HepG2 (cell line): ENCODE results near the gene RPS8. TPM values are rescaled to one million over a fixed set of nuclear protein-coding genes. Genes with fewer than 3 reads are reported as not detected.

Source experiments
- ATF1 ChIP-seq: IDR thresholded peaks from 2 replicates; pipeline ENCODE4 v1.6.1; 2016; ENCODE audit warnings: mild to moderate bottlenecking, control low read depth
- FOXK1 ChIP-seq: sonication (generic); formaldehyde crosslinking; IDR thresholded peaks from 2 replicates; pipeline ENCODE4 v1.4.0; 2020; ENCODE audit warnings: low read depth, missing genetic modification reagents, borderline replicate concordance
- FOXM1 ChIP-seq: sonication (generic); formaldehyde crosslinking; IDR thresholded peaks from 2 replicates; pipeline ENCODE4 v1.5.0; 2020; ENCODE audit warnings: missing genetic modification reagents
- HMG20A ChIP-seq: IDR thresholded peaks from 2 replicates; pipeline ENCODE4 v1.6.1; 2016; ENCODE audit warnings: borderline replicate concordance
- KDM6A ChIP-seq: IDR thresholded peaks from 2 replicates; pipeline ENCODE4 v1.6.1; 2016; ENCODE audit warnings: low read depth
- MEIS1 ChIP-seq: sonication (generic); formaldehyde crosslinking; IDR thresholded peaks from 2 replicates; pipeline ENCODE4 v1.9.0; 2021; ENCODE audit warnings: mild to moderate bottlenecking, missing genetic modification reagents, moderate library complexity, borderline replicate concordance
- NBN ChIP-seq: fragments of 450-650 bp; conservative IDR thresholded peaks from 2 replicates; pipeline ENCODE4 v1.6.1; 2017
- NFE2 ChIP-seq: sonication (generic); formaldehyde crosslinking; IDR thresholded peaks from 2 replicates; pipeline ENCODE4 v1.4.0; 2020; ENCODE audit warnings: missing genetic modification reagents
- NPAS2 ChIP-seq: sonication (generic); formaldehyde crosslinking; IDR thresholded peaks from 2 replicates; pipeline ENCODE4 v1.8.0; 2022; ENCODE audit warnings: mild to moderate bottlenecking, missing genetic modification reagents, borderline replicate concordance
- REL ChIP-seq: sonication (generic); formaldehyde crosslinking; conservative IDR thresholded peaks from 2 replicates; pipeline ENCODE4 v1.8.0; 2022; ENCODE audit warnings: mild to moderate bottlenecking, missing genetic modification reagents, moderate library complexity
- SP4 ChIP-seq: sonication (generic); formaldehyde crosslinking; IDR thresholded peaks from 2 replicates; pipeline ENCODE4 v1.8.1; 2023; ENCODE audit warnings: mild to moderate bottlenecking, missing genetic modification reagents
- TBX2 ChIP-seq: sonication (generic); formaldehyde crosslinking; IDR thresholded peaks from 2 replicates; pipeline ENCODE4 v1.5.0; 2020; ENCODE audit warnings: missing genetic modification reagents, mild to moderate bottlenecking, borderline replicate concordance
- TOPORS ChIP-seq: sonication (generic); formaldehyde crosslinking; IDR thresholded peaks from 2 replicates; pipeline ENCODE4 v1.8.0; 2023; ENCODE audit warnings: mild to moderate bottlenecking, missing genetic modification reagents
- ZFP41 ChIP-seq: sonication (generic); formaldehyde crosslinking; IDR thresholded peaks from 2 replicates; pipeline ENCODE4 v1.4.0; 2020; ENCODE audit warnings: mild to moderate bottlenecking, missing genetic modification reagents, borderline replicate concordance
- ZNF143 ChIP-seq: sonication (generic); formaldehyde crosslinking; IDR thresholded peaks from 2 replicates; pipeline ENCODE4 v1.4.0; 2020; ENCODE audit warnings: missing genetic modification reagents
- ZNF230 ChIP-seq: sonication (generic); formaldehyde crosslinking; IDR thresholded peaks from 2 replicates; pipeline ENCODE4 v1.4.0; 2020; ENCODE audit warnings: mild to moderate bottlenecking, missing genetic modification reagents
- ZNF256 ChIP-seq: sonication (generic); formaldehyde crosslinking; conservative IDR thresholded peaks from 2 replicates; pipeline ENCODE4 v1.4.0; 2020; ENCODE audit warnings: missing genetic modification reagents
- ZNF326 ChIP-seq: sonication (generic); formaldehyde crosslinking; IDR thresholded peaks from 2 replicates; pipeline ENCODE4 v1.4.0; 2020; ENCODE audit warnings: missing genetic modification reagents, borderline replicate concordance
- ZNF431 ChIP-seq: sonication (generic); formaldehyde crosslinking; IDR thresholded peaks from 2 replicates; pipeline ENCODE4 v1.9.0; 2022; ENCODE audit warnings: missing genetic modification reagents, low read depth, mild to moderate bottlenecking, borderline replicate concordance
- ZNF468 ChIP-seq: sonication (generic); formaldehyde crosslinking; IDR thresholded peaks from 2 replicates; pipeline ENCODE4 v1.8.0; 2022; ENCODE audit warnings: mild to moderate bottlenecking, moderate library complexity, missing genetic modification reagents
- ZNF747 ChIP-seq: sonication (generic); formaldehyde crosslinking; IDR thresholded peaks from 2 replicates; pipeline ENCODE4 v1.8.1; 2023; ENCODE audit warnings: missing genetic modification reagents, mild to moderate bottlenecking, borderline replicate concordance
- ZNF773 ChIP-seq: sonication (generic); formaldehyde crosslinking; IDR thresholded peaks from 2 replicates; pipeline ENCODE4 v1.4.0; 2020; ENCODE audit warnings: missing genetic modification reagents, borderline replicate concordance
- polyA plus RNA-seq, 8 experiments: library from polyadenylated mRNA; depleted of rRNA in 3 of 8; stranded (reverse) in 7 of 8; unstranded in 1 of 8; fragments of >200 nt; fragmentation: Illumina TruSeq in 4 of 8; extraction: Trizol in 4 of 8; gene quantifications; 2 replicates each; pipeline versions ENCODE4 v1.2.1 to v1.2.3, GENCODE V29; 2011 to 2016; ENCODE audit warnings: low read depth in 4 of 8, missing spikeins in 1 of 8, mixed read lengths in 1 of 8; ENCODE audit not compliant: insufficient read depth in 1 of 8
- total RNA-seq, 5 experiments: library from RNA; depleted of rRNA; stranded (reverse); fragments of >200 nt; fragmentation: Illumina TruSeq; extraction: Trizol; gene quantifications; 2 replicates each; pipeline ENCODE4 v1.2.3, GENCODE V29; 2016; ENCODE audit warnings: low read depth in 1 of 5
- TF ChIP-seq, protein P1 (sequence below): sonication (generic); formaldehyde crosslinking; conservative IDR thresholded peaks from 2 replicates; pipeline ENCODE4 v1.8.0; 2022; ENCODE audit warnings: low read depth, missing genetic modification reagents
- TF ChIP-seq, protein P2 (sequence below): IDR thresholded peaks from 2 replicates; pipeline ENCODE4 v1.6.1; 2012; ENCODE audit warnings: inconsistent platforms
- TF ChIP-seq, protein P3 (sequence below): sonication (generic); formaldehyde crosslinking; IDR thresholded peaks from 2 replicates; pipeline ENCODE4 v1.8.0; 2022; ENCODE audit warnings: missing genetic modification reagents, mild to moderate bottlenecking, moderate library complexity, borderline replicate concordance
- TF ChIP-seq, protein P4 (sequence below): sonication (generic); formaldehyde crosslinking; conservative IDR thresholded peaks from 2 replicates; pipeline ENCODE4 v1.4.0; 2020; ENCODE audit warnings: missing genetic modification reagents

RPS8 gene
- total and polyA plus RNA-seq, 2 of the 13 experiments (the other 11 are each of a cell fraction or from before 2014, with no cell fraction given) = 2,628 to 2,822 TPM

DNA sequence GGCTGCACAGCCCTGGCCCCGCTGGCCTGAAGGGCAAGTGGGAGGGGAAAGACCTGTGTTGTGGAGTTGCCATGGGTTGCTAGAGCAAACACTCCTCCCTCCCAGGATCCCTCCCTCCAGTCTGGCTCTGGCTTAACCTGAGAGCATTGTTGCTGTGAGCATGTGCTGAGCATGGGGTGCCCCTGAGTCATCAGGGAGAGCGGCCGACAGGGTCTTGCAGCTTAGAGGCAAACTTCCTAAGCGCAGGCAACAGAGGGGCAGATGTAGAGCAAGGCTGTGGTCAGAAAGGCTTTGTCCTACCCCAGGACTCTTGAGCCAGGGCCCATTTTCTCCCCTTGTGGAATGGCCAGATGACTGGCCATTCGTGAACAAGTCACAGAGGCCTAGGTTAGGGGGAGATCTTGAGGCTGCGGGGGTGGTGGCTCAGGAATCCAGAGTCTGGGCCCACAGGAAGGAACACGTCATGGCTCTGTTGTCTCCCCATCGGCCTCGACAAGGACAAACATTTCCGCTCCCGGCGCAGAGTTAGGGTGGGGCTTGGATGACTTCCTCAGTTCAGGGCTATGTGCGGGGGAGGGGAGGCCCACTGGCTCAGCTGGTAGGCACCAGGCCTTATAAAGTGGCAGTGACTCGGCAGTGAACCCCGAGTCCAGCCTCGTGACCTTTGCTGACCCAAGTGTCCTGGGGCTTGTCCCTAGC is 32.2 kb downstream of the RPS8 start (continued):
- TF ChIP-seq, protein P1, sequence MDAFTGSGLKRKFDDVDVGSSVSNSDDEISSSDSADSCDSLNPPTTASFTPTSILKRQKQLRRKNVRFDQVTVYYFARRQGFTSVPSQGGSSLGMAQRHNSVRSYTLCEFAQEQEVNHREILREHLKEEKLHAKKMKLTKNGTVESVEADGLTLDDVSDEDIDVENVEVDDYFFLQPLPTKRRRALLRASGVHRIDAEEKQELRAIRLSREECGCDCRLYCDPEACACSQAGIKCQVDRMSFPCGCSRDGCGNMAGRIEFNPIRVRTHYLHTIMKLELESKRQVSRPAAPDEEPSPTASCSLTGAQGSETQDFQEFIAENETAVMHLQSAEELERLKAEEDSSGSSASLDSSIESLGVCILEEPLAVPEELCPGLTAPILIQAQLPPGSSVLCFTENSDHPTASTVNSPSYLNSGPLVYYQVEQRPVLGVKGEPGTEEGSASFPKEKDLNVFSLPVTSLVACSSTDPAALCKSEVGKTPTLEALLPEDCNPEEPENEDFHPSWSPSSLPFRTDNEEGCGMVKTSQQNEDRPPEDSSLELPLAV = no peak
- peak; percentile 62 for TF ChIP-seq ZNF431 (CRISPR knock-in tag)
- 0 out of 2 replicates have a peak, but pooled peaks have one; percentile 24 for TF ChIP-seq MEIS1 (CRISPR knock-in tag)
- no peak for TF ChIP-seq ZNF773 (CRISPR knock-in tag)
- peak; percentile 53 for TF ChIP-seq REL (CRISPR knock-in tag)
- no peak for TF ChIP-seq NPAS2 (CRISPR knock-in tag)
- TF ChIP-seq ZNF256 (CRISPR knock-in tag) = no peak; the same call in 1 of the 2 replicates
- TF ChIP-seq, protein P2, sequence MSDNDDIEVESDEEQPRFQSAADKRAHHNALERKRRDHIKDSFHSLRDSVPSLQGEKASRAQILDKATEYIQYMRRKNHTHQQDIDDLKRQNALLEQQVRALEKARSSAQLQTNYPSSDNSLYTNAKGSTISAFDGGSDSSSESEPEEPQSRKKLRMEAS = peak; percentile 99
- peak; percentile 75 for TF ChIP-seq SP4
- TF ChIP-seq NFE2 = no peak
- TF ChIP-seq NBN = no peak
- TF ChIP-seq ZNF230 (CRISPR knock-in tag) = peak; percentile 76; the same call in 1 of the 2 replicates
- 0 out of 2 replicates have a peak, but pooled peaks have one; percentile 59 for TF ChIP-seq TOPORS (CRISPR knock-in tag)
- no peak for TF ChIP-seq FOXM1
- TF ChIP-seq ZNF143 (CRISPR knock-in tag) = peak; percentile 55; the same call in 1 of the 2 replicates
- peak; percentile 94; the same call in 1 of the 2 replicates for TF ChIP-seq ZFP41 (CRISPR knock-in tag)
- peak; percentile 77; the same call in 1 of the 2 replicates for TF ChIP-seq ZNF747 (CRISPR knock-in tag)
- TF ChIP-seq FOXK1 (CRISPR knock-in tag) = peak; percentile 57
- TF ChIP-seq ZNF468 (CRISPR knock-in tag) = no peak; the same call in 1 of the 2 replicates
- TF ChIP-seq, protein P3, sequence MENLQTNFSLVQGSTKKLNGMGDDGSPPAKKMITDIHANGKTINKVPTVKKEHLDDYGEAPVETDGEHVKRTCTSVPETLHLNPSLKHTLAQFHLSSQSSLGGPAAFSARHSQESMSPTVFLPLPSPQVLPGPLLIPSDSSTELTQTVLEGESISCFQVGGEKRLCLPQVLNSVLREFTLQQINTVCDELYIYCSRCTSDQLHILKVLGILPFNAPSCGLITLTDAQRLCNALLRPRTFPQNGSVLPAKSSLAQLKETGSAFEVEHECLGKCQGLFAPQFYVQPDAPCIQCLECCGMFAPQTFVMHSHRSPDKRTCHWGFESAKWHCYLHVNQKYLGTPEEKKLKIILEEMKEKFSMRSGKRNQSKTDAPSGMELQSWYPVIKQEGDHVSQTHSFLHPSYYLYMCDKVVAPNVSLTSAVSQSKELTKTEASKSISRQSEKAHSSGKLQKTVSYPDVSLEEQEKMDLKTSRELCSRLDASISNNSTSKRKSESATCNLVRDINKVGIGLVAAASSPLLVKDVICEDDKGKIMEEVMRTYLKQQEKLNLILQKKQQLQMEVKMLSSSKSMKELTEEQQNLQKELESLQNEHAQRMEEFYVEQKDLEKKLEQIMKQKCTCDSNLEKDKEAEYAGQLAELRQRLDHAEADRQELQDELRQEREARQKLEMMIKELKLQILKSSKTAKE (CRISPR knock-in tag) = peak; percentile 75; the same call in 1 of the 2 replicates
- TF ChIP-seq, protein P4, sequence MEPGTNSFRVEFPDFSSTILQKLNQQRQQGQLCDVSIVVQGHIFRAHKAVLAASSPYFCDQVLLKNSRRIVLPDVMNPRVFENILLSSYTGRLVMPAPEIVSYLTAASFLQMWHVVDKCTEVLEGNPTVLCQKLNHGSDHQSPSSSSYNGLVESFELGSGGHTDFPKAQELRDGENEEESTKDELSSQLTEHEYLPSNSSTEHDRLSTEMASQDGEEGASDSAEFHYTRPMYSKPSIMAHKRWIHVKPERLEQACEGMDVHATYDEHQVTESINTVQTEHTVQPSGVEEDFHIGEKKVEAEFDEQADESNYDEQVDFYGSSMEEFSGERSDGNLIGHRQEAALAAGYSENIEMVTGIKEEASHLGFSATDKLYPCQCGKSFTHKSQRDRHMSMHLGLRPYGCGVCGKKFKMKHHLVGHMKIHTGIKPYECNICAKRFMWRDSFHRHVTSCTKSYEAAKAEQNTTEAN (CRISPR knock-in tag) = peak; percentile 88
- TF ChIP-seq KDM6A (CRISPR knock-in tag) = peak; percentile 43
- no peak; the same call in 1 of the 2 replicates for TF ChIP-seq ATF1 (CRISPR knock-in tag)
- TF ChIP-seq HMG20A = no peak; the same call in 1 of the 2 replicates
- TF ChIP-seq ZNF326 (CRISPR knock-in tag) = peak; percentile 45; the same call in 1 of the 2 replicates
- peak; percentile 80 for TF ChIP-seq TBX2 (CRISPR knock-in tag)
